Neural cell (in vitro differentiated cells): ENCODE data around the gene PLXDC2. TPM values are rescaled to one million over a fixed set of nuclear protein-coding genes. Genes with fewer than 3 reads are reported as not detected.

Experiments
- H2AFZ ChIP-seq: fragments of 200-600, 300-800 bp; sonication (generic), shearing (Covaris generic); 2 replicates; pipeline ENCODE4 v1.6.0; 2014; ENCODE audit warnings: low read depth, mild to moderate bottlenecking, antibody characterized with exemption, low read length, moderate library complexity
- H3F3A ChIP-seq: fragments of 200-600 bp; shearing (Covaris generic); 2 replicates; pipeline ENCODE4 v1.6.1; 2016; ENCODE audit warnings: mild to moderate bottlenecking, moderate library complexity, mixed read lengths, antibody characterized with exemption, low read length; ENCODE audit not compliant: insufficient read depth, poor library complexity, severe bottlenecking
- H3K27ac ChIP-seq: fragments of 200-600, 300-800 bp; sonication (generic), shearing (Covaris generic); 2 replicates; pipeline ENCODE4 v1.5.1; 2014; ENCODE audit warnings: mild to moderate bottlenecking, low read length, moderate library complexity
- H3K27me3 ChIP-seq: fragments of 300-800, 200-600 bp; sonication (generic), shearing (Covaris generic); 2 replicates; pipeline ENCODE4 v1.6.0; 2014; ENCODE audit warnings: mild to moderate bottlenecking, low read depth, low read length, moderate library complexity; ENCODE audit not compliant: insufficient read depth
- H3K36me3 ChIP-seq: fragments of 300-800, 200-600 bp; sonication (generic), shearing (Covaris generic); 2 replicates; pipeline ENCODE4 v1.5.1; 2014; ENCODE audit warnings: mild to moderate bottlenecking, antibody characterized with exemption, low read length, moderate library complexity; ENCODE audit not compliant: insufficient read depth
- H3K4me2 ChIP-seq: fragments of 300-800, 200-600 bp; sonication (generic), shearing (Covaris generic); 2 replicates; pipeline ENCODE4 v1.6.0; 2014; ENCODE audit warnings: mild to moderate bottlenecking, low read length
- H3K4me3 ChIP-seq: fragments of 300-800, 200-600 bp; sonication (generic), shearing (Covaris generic); 2 replicates; pipeline ENCODE4 v1.5.1; 2014; ENCODE audit warnings: mild to moderate bottlenecking, low read length, moderate library complexity
- H3K79me2 ChIP-seq: fragments of 200-600 bp; shearing (Covaris generic); replicated peaks from 2 replicates; pipeline ENCODE4 v1.6.0; 2014; ENCODE audit warnings: mild to moderate bottlenecking, low read length, moderate library complexity; ENCODE audit not compliant: insufficient read depth
- H3K9ac ChIP-seq: fragments of 300-800, 200-600 bp; sonication (generic), shearing (Covaris generic); 2 replicates; pipeline ENCODE4 v1.6.1; 2016; ENCODE audit warnings: mild to moderate bottlenecking, low read length, mixed read lengths
- H3K9me2 ChIP-seq: fragments of 200-600 bp; shearing (Covaris generic); 2 replicates; pipeline ENCODE4 v1.6.1; 2016; ENCODE audit warnings: mild to moderate bottlenecking, low read length, mixed read lengths; ENCODE audit not compliant: insufficient read depth
- H3K9me3 ChIP-seq: fragments of 200-600, 300-800 bp; sonication (generic), shearing (Covaris generic); 2 replicates; pipeline ENCODE4 v1.6.1; 2016; ENCODE audit warnings: mild to moderate bottlenecking, mixed run types, low read length, moderate library complexity, mixed read lengths
- H4K20me1 ChIP-seq: fragments of 200-600 bp; shearing (Covaris generic); 2 replicates; pipeline ENCODE4 v1.6.1; 2016; ENCODE audit warnings: mild to moderate bottlenecking, mixed run types; ENCODE audit not compliant: insufficient read depth
- CTCF ChIP-seq: fragments of 450-650 bp; IDR thresholded peaks from 2 replicates; pipeline ENCODE4 v1.5.1; 2014; ENCODE audit warnings: antibody characterized with exemption, mild to moderate bottlenecking, moderate library complexity; ENCODE audit not compliant: poor library complexity, severe bottlenecking
- EP300 ChIP-seq: fragments of 450-650 bp; conservative IDR thresholded peaks from 2 replicates; pipeline ENCODE4 v1.6.1; 2014; ENCODE audit warnings: antibody characterized with exemption, mild to moderate bottlenecking, moderate library complexity; ENCODE audit not compliant: poor library complexity, severe bottlenecking
- EZH2 ChIP-seq: fragments of 200-600, 300-800 bp; shearing (Covaris generic), sonication (generic); IDR thresholded peaks from 2 replicates; pipeline ENCODE4 v1.6.1; 2014; ENCODE audit warnings: antibody characterized with exemption, low read length, borderline replicate concordance, mild to moderate bottlenecking; ENCODE audit not compliant: insufficient read depth, poor library complexity, severe bottlenecking
- MXI1 ChIP-seq: fragments of 450-650 bp; conservative IDR thresholded peaks from 2 replicates; pipeline ENCODE4 v1.6.1; 2014; ENCODE audit warnings: antibody characterized with exemption, mild to moderate bottlenecking; ENCODE audit not compliant: poor library complexity, severe bottlenecking
- POLR2AphosphoS5 ChIP-seq: IDR thresholded peaks from 2 replicates; pipeline ENCODE4 v1.6.1; 2012
- RAD21 ChIP-seq: fragments of 450-650 bp; conservative IDR thresholded peaks from 2 replicates; pipeline ENCODE4 v1.6.1; 2014; ENCODE audit warnings: antibody characterized with exemption, mild to moderate bottlenecking, moderate library complexity
- SMC3 ChIP-seq: fragments of 450-650 bp; conservative IDR thresholded peaks from 2 replicates; pipeline ENCODE4 v1.6.1; 2014; ENCODE audit warnings: antibody characterized with exemption, mild to moderate bottlenecking, moderate library complexity; ENCODE audit not compliant: poor library complexity
- TAF1 ChIP-seq: IDR thresholded peaks from 2 replicates; pipeline ENCODE4 v1.6.1; 2012; ENCODE audit warnings: low read depth
- polyA plus RNA-seq: library from polyadenylated mRNA; depleted of rRNA; stranded (reverse); fragments of >200 nt; gene quantifications from 2 replicates; pipeline ENCODE4 v1.2.3, GENCODE V29; 2014
- TF ChIP-seq, protein P1 (sequence below): IDR thresholded peaks from 2 replicates; pipeline ENCODE4 v1.6.1; 2012; ENCODE audit warnings: borderline replicate concordance

The PLXDC2 gene
- polyA plus RNA-seq, 1 donor from 2014 or later = 2.3 TPM

GRCh38 chr10:19958787-19959186, 142.6 kb downstream of the PLXDC2 start:
- Histone ChIP-seq H3K9me2 (no peaks in the 10 kb centered on the region), H3K9ac (no peak overlapping the region), H3K9me3 (no peaks in the 10 kb centered on the region), H3K4me3 (no peak overlapping the region), H3K4me2 (no peak overlapping the region), H3K36me3 (no peaks in the 10 kb centered on the region), H3K79me2 (no peaks in the 10 kb centered on the region), H3K27me3 (no peaks in the 10 kb centered on the region), H3K27ac (no peak overlapping the region), H4K20me1 (no peaks in the 10 kb centered on the region), H3F3A (no peaks in the 10 kb centered on the region), H2AFZ (no peak overlapping the region)
- no peak for TF ChIP-seq EP300
- no peak for TF ChIP-seq POLR2AphosphoS5
- no peak for TF ChIP-seq SMC3
- TF ChIP-seq RAD21 = no peak
- TF ChIP-seq EZH2 = no peak
- TF ChIP-seq MXI1 = no peak

DNA sequence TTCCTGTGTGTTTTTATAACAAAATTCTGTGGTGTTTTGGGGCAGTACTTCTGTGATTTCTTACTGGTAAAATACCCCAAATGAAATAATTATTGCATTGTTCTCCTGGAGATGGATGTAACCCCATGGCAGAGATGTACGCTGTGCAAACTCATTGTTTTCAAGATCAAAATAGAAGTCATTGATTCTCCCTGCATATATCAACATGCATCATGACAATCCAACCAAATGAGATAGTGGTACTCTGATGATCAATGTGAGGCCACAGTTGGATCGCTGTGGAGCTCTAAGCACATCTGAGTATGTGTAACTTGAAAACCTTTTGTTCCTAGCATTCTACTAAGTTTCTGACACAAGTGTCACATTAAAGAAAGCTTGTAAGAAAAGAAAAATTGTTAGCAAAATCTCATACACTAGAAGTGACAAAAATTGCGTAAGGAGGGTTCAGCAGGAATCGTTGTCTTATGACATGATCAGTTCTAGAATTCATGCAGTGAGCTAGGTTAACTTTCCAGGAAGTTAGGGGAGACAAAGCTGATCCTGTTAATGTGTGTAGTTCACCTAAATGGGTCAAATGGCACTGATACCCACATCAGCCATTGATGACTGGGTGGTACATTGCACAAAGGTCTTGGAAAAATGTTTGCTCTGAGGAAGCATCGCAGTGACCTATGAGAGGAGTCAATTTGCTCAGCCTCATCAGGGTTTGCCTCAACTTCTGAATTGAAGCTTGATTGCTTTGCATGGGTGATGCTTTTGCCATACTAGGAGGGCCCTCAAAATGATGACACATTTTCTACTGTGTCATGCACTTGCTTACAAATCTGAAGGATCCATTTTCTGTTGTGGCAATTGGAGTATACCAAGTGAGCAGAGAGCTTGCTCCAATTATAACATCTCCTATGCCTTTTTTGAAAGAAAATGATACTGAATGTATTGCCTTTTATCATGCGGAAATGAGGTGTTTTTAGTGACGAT, 145.1 kb downstream of the PLXDC2 start:
- no peak overlapping the region for H3K4me3 ChIP-seq
- no peak for TF ChIP-seq RAD21
- no peak for TF ChIP-seq MXI1
- TF ChIP-seq SMC3 = no peak
- TF ChIP-seq TAF1 = no peak
- TF ChIP-seq CTCF = no peak
- TF ChIP-seq, protein P1, sequence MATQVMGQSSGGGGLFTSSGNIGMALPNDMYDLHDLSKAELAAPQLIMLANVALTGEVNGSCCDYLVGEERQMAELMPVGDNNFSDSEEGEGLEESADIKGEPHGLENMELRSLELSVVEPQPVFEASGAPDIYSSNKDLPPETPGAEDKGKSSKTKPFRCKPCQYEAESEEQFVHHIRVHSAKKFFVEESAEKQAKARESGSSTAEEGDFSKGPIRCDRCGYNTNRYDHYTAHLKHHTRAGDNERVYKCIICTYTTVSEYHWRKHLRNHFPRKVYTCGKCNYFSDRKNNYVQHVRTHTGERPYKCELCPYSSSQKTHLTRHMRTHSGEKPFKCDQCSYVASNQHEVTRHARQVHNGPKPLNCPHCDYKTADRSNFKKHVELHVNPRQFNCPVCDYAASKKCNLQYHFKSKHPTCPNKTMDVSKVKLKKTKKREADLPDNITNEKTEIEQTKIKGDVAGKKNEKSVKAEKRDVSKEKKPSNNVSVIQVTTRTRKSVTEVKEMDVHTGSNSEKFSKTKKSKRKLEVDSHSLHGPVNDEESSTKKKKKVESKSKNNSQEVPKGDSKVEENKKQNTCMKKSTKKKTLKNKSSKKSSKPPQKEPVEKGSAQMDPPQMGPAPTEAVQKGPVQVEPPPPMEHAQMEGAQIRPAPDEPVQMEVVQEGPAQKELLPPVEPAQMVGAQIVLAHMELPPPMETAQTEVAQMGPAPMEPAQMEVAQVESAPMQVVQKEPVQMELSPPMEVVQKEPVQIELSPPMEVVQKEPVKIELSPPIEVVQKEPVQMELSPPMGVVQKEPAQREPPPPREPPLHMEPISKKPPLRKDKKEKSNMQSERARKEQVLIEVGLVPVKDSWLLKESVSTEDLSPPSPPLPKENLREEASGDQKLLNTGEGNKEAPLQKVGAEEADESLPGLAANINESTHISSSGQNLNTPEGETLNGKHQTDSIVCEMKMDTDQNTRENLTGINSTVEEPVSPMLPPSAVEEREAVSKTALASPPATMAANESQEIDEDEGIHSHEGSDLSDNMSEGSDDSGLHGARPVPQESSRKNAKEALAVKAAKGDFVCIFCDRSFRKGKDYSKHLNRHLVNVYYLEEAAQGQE = no peak
- no peak for TF ChIP-seq EZH2
- no peak overlapping the region for H3K27ac ChIP-seq
- no peaks in the 10 kb centered on the region for H3K27me3 ChIP-seq
- H3K4me2 ChIP-seq = no peak overlapping the region
- no peaks in the 10 kb centered on the region for H3K79me2 ChIP-seq
- no peaks in the 10 kb centered on the region for H3K36me3 ChIP-seq
- H3F3A ChIP-seq = peaks cover 4% of the 10 kb centered on the region
- no peaks in the 10 kb centered on the region for H3K9me2 ChIP-seq
- H4K20me1 ChIP-seq = no peaks in the 10 kb centered on the region
- no peak overlapping the region for H3K9ac ChIP-seq
- no peaks in the 10 kb centered on the region for H3K9me3 ChIP-seq
- H2AFZ ChIP-seq = no peak overlapping the region
